D721Med (cell line): ENCODE measurements around the gene WNT11.
"Not testable (repeated sequence)": the region's sequence is repeated elsewhere in the genome, so short reads cannot be mapped to it uniquely, and the experiment has no call there.

Experiments used
- DNase-seq: peaks from one replicate; pipeline ENCODE4 v3.0.0; 2011; ENCODE audit warnings: low spot score; ENCODE audit not compliant: insufficient read length
- FAIRE-seq: peaks from 2 replicates; lab custom pipeline; 2011; peaks lifted over from hg19 to GRCh38; lab: Jason Lieb, UNC
- CTCF ChIP-seq: IDR thresholded peaks from 2 replicates; pipeline ENCODE4 v1.5.1; 2012; ENCODE audit warnings: mild to moderate bottlenecking, control low read depth; ENCODE audit not compliant: insufficient read depth; ENCODE audit errors: missing control alignments

Gene WNT11

GRCh38 chr11:76201056-76201455, 5.2 kb downstream of the WNT11 start:
- no peak for TF ChIP-seq CTCF
- DNase-seq (no peak), FAIRE-seq (no peak)

- FAIRE-seq (no peak), DNase-seq (no peak)
- no peak for TF ChIP-seq CTCF
Observed at GRCh38 chr11:76200006-76200940, 6.0 kb downstream of the WNT11 start.

GRCh38 chr11:76198691-76199090, 7.6 kb downstream of the WNT11 start:
- not testable (repeated sequence) for FAIRE-seq, DNase-seq

GRCh38 chr11:76197941-76198640, 8.2 kb downstream of the WNT11 start:
- no peak for DNase-seq
- no peak for TF ChIP-seq CTCF
- FAIRE-seq = no peak

- no peak for TF ChIP-seq CTCF
- DNase-seq = no peak
- no peak for FAIRE-seq
Observed at GRCh38 chr11:76197332-76197731, 9.0 kb downstream of the WNT11 start.

- TF ChIP-seq CTCF = no peak
- FAIRE-seq = no peak
- DNase-seq = no peak
Observed at GRCh38 chr11:76196849-76197248, 9.5 kb downstream of the WNT11 start.

- TF ChIP-seq CTCF = no peak
- no peak for FAIRE-seq
- no peak for DNase-seq
Observed at GRCh38 chr11:76194872-76195668, 11.2 kb downstream of the WNT11 start.
